Right lung (tissue), 10 donors: ENCODE data around the gene RER1. TPM values are rescaled to one million over a fixed set of nuclear protein-coding genes. Genes with fewer than 3 reads are reported as not detected.

Experiments used
- DNase-seq, 2 donors: peaks; one replicate each; pipeline ENCODE4 v3.0.0-alpha.2; 2013
- long read RNA-seq, 8 donors: transcript quantifications; one replicate each; lab custom pipeline, GENCODE V29; 2026
- polyA plus RNA-seq, 5 donors: library from polyadenylated mRNA; unstranded; fragments of 120-200 nt; gene quantifications; one replicate each; pipeline versions ENCODE4 v1.2.1 to v1.2.3, GENCODE V29; 2013; ENCODE audit warnings: inconsistent platforms in 1 of 5, low replicate concordance in 1 of 5; ENCODE audit not compliant: insufficient read length in 5 of 5, insufficient read depth in 1 of 5

Gene RER1, protein sequence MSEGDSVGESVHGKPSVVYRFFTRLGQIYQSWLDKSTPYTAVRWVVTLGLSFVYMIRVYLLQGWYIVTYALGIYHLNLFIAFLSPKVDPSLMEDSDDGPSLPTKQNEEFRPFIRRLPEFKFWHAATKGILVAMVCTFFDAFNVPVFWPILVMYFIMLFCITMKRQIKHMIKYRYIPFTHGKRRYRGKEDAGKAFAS
- 100 to 1,000 TPM in 4 of 5 donors, 10 to 100 TPM in 1; 99.8 to 109 (median 104) TPM for polyA plus RNA-seq
- long read RNA-seq, donor 1, transcript RER1-209 (7 exons, 3,044 nt) = major isoform, 41 of 68 reads
- long read RNA-seq, donor 1, transcript RER1-206 (2 exons, 585 nt) = minor isoform, 5 of 68 reads
- long read RNA-seq, donor 1, partial matches to known transcripts = 6 of 68 reads
- long read RNA-seq, donor 1, other reads (novel, unspliced or antisense) = 13 of 68 reads
- long read RNA-seq, donor 2, transcript RER1-209 (7 exons, 3,044 nt) = major isoform, 20 of 21 reads
- long read RNA-seq, donor 2, partial matches to known transcripts = 0 of 21 reads
- long read RNA-seq, donor 2, other reads (novel, unspliced or antisense) = 0 of 21 reads
- long read RNA-seq, donor 3, transcript RER1-206 (2 exons, 585 nt) = minor isoform, 9 of 37 reads
- long read RNA-seq, donor 3, transcript RER1-209 (7 exons, 3,044 nt) = major isoform, 28 of 37 reads
- long read RNA-seq, donor 3, partial matches to known transcripts = 0 of 37 reads
- long read RNA-seq, donor 3, other reads (novel, unspliced or antisense) = 0 of 37 reads
- long read RNA-seq, donor 4, transcript RER1-209 (7 exons, 3,044 nt) = major isoform, 25 of 34 reads
- long read RNA-seq, donor 4, partial matches to known transcripts = 0 of 34 reads
- long read RNA-seq, donor 4, other reads (novel, unspliced or antisense) = 6 of 34 reads
- long read RNA-seq, donor 5, transcript RER1-209 (7 exons, 3,044 nt) = major isoform, 39 of 52 reads
- long read RNA-seq, donor 5, partial matches to known transcripts = 0 of 52 reads
- long read RNA-seq, donor 5, other reads (novel, unspliced or antisense) = 7 of 52 reads
- long read RNA-seq, donor 6, transcript RER1-209 (7 exons, 3,044 nt) = major isoform, 42 of 49 reads
- long read RNA-seq, donor 6, partial matches to known transcripts = 0 of 49 reads
- long read RNA-seq, donor 6, other reads (novel, unspliced or antisense) = 0 of 49 reads
- long read RNA-seq, donor 7, transcript RER1-209 (7 exons, 3,044 nt) = major isoform, 18 of 20 reads
- long read RNA-seq, donor 7, partial matches to known transcripts = 0 of 20 reads
- long read RNA-seq, donor 7, other reads (novel, unspliced or antisense) = 0 of 20 reads
- long read RNA-seq, donor 8, transcript RER1-209 (7 exons, 3,044 nt) = major isoform, 8 of 20 reads
- long read RNA-seq, donor 8, partial matches to known transcripts = 0 of 20 reads
- long read RNA-seq, donor 8, other reads (novel, unspliced or antisense) = 9 of 20 reads

- peak; percentile 100 for DNase-seq
These were observed at the start of gene RER1, which contains the start of gene MORN1 for GRCh38 chr1:2391041-2391930. RER1 (plus strand) TSS chr1:2391841; CDS start chr1:2395791, 3,950 bp downstream. MORN1 (minus strand) TSS chr1:2391554; CDS start chr1:2391533, 21 bp downstream.

- no peak for DNase-seq
These were observed 49.1 kb upstream of the RER1 start for GRCh38 chr1:2342384-2343022.

DNA sequence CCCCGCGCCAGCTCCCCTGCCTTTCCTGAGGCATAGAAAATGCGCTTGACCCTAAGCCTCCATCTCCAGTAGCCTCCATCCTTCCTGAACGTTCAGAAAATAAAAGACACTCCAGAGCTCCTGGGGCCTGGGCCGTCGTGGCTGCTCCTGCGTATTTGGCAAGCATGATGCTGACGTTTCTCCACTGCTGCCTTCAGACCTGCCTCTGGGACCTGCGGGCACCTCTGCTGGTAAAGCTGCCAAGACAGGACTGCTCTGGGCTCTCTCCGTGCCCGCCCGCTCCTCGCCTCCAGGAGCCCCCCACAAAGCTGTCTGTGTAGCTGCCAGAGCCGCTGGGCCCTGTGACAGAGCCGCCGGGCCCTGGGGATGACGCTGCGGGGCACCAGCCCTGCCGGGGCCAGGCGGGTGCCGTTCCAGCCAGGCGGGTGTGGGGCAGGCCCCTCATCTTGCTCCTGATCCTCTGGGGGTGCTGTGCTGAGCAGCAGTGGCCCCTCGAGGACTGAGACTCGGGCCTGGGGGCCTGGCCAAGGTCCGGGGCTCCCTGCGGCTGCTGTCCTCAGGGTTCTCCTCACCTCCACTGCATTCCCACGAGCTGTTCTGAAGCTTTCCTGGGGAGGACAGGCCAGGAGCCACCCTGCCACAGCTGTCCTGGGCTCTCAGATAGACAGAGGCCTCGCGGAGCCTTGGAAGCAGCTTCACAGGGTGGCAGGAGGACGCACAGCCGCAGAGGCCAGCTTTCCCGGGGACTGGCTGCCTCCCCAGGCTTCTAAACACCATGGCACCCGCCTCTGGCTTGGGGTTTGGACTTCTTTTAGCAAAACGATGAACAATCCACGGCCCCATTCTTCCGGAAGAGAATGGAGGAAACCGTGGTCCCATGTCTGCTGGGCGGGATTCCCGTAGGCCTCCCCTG, 48.4 kb upstream of the RER1 start:
- no peak for DNase-seq

DNA sequence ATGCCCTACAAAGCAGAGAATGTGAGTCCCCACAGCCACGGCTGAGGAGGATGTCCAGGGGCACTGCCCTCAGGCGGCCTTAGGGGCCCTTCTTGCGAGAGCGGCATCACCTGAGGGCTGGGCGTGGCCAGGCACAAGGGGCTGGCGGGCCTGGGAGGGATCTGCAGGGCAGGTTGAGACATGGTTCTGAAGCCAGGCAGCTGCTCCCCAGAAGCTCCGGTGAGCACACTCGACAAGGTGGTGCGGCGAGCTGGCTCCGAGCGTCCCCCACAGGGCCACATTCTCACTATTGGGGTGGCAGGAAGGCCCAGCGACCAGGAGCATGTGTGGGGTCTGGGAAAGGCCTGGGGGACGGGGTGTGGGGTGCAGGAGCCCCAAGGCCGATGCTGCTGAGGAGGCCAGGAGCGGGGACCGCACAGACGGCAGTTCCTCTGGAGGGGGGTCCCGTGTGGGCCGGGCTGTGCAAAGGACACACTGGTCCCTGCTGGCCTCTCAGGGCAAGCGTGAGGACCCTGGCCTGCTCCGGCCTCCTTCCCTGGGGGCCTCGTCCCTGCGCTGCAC, 47.4 kb upstream of the RER1 start:
- DNase-seq = no peak

DNA sequence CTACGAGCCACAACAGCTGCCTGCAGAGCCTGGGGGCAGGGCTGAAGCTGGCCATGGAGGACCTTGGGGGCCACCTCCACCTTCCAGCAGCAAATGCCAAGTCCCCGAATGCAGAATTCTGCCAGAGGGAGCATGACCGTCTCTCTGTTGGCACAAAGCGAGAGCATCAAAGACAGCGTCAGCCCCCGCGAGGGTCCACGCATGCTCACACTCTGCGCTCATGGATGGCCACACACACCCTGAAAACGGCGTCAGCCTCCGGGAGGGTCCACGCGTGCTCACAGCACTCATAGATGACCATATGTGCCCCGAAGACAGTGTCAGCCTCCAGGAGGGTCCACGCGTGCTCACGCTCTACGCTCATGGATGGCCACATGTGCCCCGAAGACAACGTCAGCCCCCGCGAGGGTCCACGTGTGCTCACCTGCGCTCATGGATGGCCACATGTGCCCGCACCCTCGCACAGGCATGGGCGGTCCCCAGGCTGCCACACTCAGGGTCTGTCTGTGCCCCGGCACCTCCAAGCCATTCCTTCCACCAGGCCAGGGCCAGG, 46.8 kb upstream of the RER1 start:
- no peak for DNase-seq

DNA sequence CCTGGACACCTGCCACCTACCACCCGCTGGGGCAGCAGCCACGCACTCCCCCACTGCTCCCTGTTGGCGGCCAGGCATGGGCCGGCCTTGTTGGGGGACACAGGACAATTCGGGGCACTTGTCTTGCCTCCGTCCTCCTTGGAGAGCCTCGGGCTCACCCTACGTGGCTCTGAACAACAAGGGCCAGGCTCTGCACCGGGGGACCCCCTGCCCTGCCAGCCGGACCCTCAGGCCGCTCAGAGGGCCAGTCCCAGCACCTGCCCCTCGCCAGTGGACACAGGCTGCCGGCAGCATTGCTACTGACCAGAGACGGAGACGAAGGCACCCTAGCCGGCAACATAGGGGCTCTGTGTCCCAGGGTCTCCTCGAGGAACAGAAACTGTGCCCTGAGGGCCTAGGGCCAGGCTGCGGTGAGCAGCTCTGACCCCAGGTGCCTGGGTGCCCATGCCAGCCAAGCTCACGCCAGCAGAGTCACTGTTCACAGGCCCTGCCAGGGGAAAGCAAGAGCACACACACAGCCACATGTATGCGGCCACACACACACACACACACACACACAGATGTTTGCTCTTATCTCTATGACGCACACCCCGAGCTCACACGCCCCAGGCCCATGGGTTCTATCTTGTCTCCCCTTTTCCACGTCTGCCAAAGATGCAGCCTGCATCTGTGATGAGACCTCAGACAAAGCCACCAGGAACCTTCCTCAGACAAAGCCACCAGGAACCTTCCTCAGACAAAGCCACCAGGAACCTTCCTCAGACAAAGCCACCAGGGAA, 46.2 kb upstream of the RER1 start:
- no peak for DNase-seq

- no peak for DNase-seq
These were observed 44.8 kb upstream of the RER1 start for GRCh38 chr1:2346691-2347408.

DNA sequence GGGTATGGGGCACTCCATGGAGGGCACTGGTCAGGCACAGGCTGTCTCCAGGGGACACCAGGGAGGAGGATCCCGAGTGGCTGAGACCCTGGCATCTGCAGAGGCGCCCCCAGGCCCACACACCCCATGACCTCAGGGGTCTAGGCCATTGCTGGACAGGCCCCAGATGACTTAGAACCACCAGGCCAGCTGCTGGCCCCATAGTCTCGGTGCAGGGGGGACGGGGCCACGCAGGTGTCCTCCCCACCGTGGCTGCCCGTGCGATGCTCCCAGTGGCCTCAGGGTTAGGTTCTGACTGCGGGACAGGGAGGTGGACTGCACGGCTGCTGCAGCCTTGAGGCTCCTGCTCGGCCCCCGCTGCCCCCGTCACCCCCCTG, 44.2 kb upstream of the RER1 start:
- no peak for DNase-seq

GRCh38 chr1:2347896-2348295, 43.7 kb upstream of the RER1 start:
- DNase-seq = no peak

DNA sequence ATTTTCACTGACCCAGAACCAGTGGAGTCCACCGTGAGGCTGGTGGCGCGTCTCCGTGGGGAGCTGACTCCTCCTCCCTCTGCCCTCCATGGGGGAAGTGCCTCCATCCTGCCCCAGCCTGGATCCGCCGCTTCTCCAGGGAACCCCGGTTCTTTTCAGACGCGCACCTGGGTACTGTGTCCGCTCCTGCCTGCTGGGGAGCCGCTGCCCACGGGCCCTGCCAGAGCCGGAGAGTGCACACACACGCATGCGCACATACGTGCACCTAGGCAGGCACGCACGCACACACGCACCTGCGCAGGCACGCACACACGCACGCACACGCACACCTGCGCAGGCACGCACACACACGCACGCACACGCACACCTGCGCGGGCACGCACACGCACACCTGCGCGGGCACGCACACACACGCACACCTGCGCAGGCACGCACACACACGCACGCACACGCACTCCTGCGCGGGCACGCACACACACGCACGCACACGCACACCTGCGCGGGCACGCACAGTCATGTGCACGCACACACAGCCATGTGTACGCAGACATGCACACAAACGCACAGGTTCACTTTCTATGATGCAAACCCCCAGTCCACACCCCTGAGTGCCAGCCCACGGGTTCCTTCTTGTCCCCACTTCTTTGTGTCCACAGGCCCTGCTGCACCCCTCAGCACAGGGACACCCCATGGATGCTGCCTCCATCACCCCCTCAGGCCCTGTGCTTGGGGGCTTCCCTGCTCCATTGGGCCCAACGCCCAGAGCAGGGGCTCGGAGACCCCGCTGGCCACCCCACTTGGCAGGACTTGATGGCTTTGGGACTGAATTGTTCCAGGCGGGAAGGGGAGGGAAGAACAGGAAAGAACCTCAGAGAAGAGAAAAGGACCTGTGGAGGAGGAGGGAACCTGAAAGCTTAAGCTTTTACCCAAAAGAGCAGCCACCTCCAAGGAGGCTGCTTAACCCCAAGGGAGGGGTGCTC, 43.0 kb upstream of the RER1 start:
- DNase-seq = no peak

DNA sequence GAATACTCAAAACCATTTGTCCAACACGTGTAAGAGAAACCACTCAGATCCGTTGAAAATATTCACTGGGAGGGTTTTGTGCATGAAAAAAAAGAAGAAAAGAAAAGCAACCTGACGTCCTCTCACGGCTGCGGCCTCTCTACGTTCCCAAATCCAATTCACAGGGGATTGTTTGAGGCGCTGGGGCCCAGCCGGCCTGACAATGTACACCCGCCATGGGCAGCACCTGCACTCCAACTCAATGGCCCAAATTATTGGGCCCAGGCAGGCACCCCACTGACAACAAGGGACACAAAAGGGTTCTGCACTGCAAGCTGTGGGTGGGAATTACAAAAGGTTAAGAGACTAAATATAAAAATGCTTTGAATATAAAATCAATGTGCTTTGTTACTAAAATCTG, 41.8 kb upstream of the RER1 start:
- no peak for DNase-seq

DNA sequence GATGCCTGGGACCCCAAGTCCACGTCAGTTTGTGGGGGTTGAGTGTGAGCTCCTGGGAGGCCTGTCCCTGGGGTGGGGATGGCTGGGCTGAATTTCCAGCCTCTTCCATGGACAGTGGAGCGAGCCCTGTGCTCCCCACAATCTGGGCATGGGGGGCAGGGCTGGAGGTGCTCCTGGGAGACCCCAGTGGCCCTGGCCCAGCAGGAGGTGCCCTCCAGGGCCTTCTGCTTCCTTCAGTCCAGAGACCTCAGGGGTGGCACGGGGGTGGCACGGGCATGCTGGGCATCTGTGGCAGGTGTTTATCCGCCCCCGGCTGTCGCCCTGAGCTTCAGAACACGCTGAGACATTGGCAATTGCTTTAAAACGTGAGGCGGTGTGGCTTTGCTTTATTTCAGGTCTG, 41.1 kb upstream of the RER1 start:
- DNase-seq = no peak

DNA sequence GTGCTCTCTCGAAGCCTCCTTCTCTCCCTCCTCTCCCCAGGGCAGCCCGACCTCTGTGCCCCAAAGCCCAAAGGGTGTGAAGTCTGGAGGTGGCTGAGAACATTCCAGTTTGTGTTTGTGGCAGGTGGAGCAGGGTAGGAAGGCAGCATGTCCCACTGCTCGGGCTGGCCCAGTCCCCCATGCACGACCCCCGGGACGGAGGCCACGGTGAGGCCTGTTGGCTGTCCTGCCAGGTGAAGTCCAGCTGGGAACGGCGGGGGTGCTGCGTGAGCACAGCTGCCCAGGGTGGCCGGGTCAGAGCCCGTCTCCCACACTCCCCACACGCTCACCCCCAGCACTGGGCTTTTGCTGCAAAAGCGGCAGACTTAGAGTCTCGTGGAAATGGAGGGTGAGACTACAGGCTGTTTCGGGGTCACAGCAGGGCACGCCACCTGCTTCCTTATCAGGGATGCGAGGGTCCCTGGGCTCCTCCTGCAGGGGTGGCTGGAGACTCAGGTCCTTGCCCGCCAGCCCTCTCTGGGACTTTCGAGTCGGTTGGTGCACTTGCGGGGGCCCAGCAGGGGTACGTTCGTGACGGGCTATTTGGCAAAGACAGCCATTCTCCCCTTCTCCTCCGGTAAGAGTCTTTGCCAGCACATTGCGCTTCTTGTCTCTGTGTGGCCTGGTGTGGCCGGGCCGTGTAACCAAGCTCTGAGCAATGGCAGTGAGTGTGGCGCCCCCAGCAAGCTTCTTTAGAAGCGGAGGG, 40.6 kb upstream of the RER1 start:
- DNase-seq = no peak

GRCh38 chr1:2351723-2352122, 39.9 kb upstream of the RER1 start:
- no peak for DNase-seq
